ENCODE measurements around the gene STAMBPL1. TPM values are rescaled to one million over a fixed set of nuclear protein-coding genes. Genes with fewer than 3 reads are reported as not detected.

Gene STAMBPL1
- total RNA-seq, 1 donor from 2014 or later = 1.5 TPM

- no peak for DNase-seq (ENCODE audit: low read depth)
- Histone ChIP-seq H3K4me3 (ENCODE audit: insufficient read depth, low read depth, low read length) (no peak overlapping the region), H3K27me3 (ENCODE audit: insufficient read depth, low read length) (peaks cover 3% of the 10 kb centered on the region), H3K9ac (ENCODE audit: low read length) (no peak overlapping the region), H3K9me3 (ENCODE audit: insufficient read depth, low read depth, low read length) (no peaks in the 10 kb centered on the region), H3K4me2 (ENCODE audit: low read length) (no peak overlapping the region), H4K20me1 (ENCODE audit: insufficient read depth, low read length) (no peaks in the 10 kb centered on the region), H3K36me3 (ENCODE audit: insufficient read depth, low read length) (no peaks in the 10 kb centered on the region), H3K27ac (ENCODE audit: low read depth, low read length) (no peak overlapping the region), H3K79me2 (ENCODE audit: insufficient read depth, low read length) (no peaks in the 10 kb centered on the region), H2AFZ (ENCODE audit: low read depth, low read length) (no peak overlapping the region), H3K4me1 (ENCODE audit: insufficient read depth, low read length) (no peaks in the 10 kb centered on the region)
- Mint-ChIP-seq H3K27me3 (ENCODE audit: low read depth, unreplicated experiment) (peaks cover 19% of the 10 kb centered on the region), H3K27ac (ENCODE audit: unreplicated experiment) (no peak overlapping the region), H3K4me3 (ENCODE audit: unreplicated experiment) (no peak overlapping the region), H3K36me3 (ENCODE audit: low read depth, unreplicated experiment) (no peaks in the 10 kb centered on the region), H3K9me3 (ENCODE audit: unreplicated experiment) (no peaks in the 10 kb centered on the region), H3K4me1 (ENCODE audit: low read depth, unreplicated experiment) (no peaks in the 10 kb centered on the region)
- TF ChIP-seq EZH2 (IDR thresholded peaks at IDR 0.05; ENCODE audit: insufficient read depth, low read length) (no peak), CTCF (IDR thresholded peaks at IDR 0.05; ENCODE audit: insufficient read depth, low read depth, low read length) (no peak)
- FAIRE-seq = no peak
Observed at GRCh38 chr10:88865281-88865876, 14.7 kb upstream of the STAMBPL1 start.

- Histone ChIP-seq H2AFZ (ENCODE audit: low read depth, low read length) (no peak overlapping the region), H3K9ac (ENCODE audit: low read length) (no peak overlapping the region), H3K4me1 (ENCODE audit: insufficient read depth, low read length) (no peaks in the 10 kb centered on the region), H3K27me3 (ENCODE audit: insufficient read depth, low read length) (peaks cover 3% of the 10 kb centered on the region), H4K20me1 (ENCODE audit: insufficient read depth, low read length) (no peaks in the 10 kb centered on the region), H3K9me3 (ENCODE audit: insufficient read depth, low read depth, low read length) (no peaks in the 10 kb centered on the region), H3K27ac (ENCODE audit: low read depth, low read length) (no peak overlapping the region), H3K36me3 (ENCODE audit: insufficient read depth, low read length) (no peaks in the 10 kb centered on the region), H3K79me2 (ENCODE audit: insufficient read depth, low read length) (no peaks in the 10 kb centered on the region), H3K4me3 (ENCODE audit: insufficient read depth, low read depth, low read length) (no peak overlapping the region), H3K4me2 (ENCODE audit: low read length) (no peak overlapping the region)
- Mint-ChIP-seq H3K4me3 (ENCODE audit: unreplicated experiment) (no peak overlapping the region), H3K9me3 (ENCODE audit: unreplicated experiment) (no peaks in the 10 kb centered on the region), H3K27me3 (ENCODE audit: low read depth, unreplicated experiment) (peaks cover 19% of the 10 kb centered on the region), H3K4me1 (ENCODE audit: low read depth, unreplicated experiment) (no peaks in the 10 kb centered on the region), H3K36me3 (ENCODE audit: low read depth, unreplicated experiment) (no peaks in the 10 kb centered on the region), H3K27ac (ENCODE audit: unreplicated experiment) (no peak overlapping the region)
- TF ChIP-seq EZH2 (IDR thresholded peaks at IDR 0.05; ENCODE audit: insufficient read depth, low read length) = no peak
- TF ChIP-seq CTCF (IDR thresholded peaks at IDR 0.05; ENCODE audit: insufficient read depth, low read depth, low read length) = no peak
- FAIRE-seq (no peak), DNase-seq (ENCODE audit: low read depth) (no peak)
Observed at GRCh38 chr10:88866454-88866853, 13.6 kb upstream of the STAMBPL1 start.

GRCh38 chr10:88870089-88870488, 10.0 kb upstream of the STAMBPL1 start:
- Mint-ChIP-seq H3K4me1 (ENCODE audit: low read depth, unreplicated experiment) (no peaks in the 10 kb centered on the region), H3K27ac (ENCODE audit: unreplicated experiment) (no peak overlapping the region), H3K4me3 (ENCODE audit: unreplicated experiment) (no peak overlapping the region), H3K36me3 (ENCODE audit: low read depth, unreplicated experiment) (no peaks in the 10 kb centered on the region), H3K27me3 (ENCODE audit: low read depth, unreplicated experiment) (peaks cover 6% of the 10 kb centered on the region), H3K9me3 (ENCODE audit: unreplicated experiment) (no peaks in the 10 kb centered on the region)
- H4K20me1 ChIP-seq (ENCODE audit: insufficient read depth, low read length) = no peaks in the 10 kb centered on the region
- no peak for DNase-seq (ENCODE audit: low read depth)
- no peak for FAIRE-seq
- H3K4me3 ChIP-seq (ENCODE audit: insufficient read depth, low read depth, low read length) = no peak overlapping the region
- no peak overlapping the region for H3K4me2 ChIP-seq (ENCODE audit: low read length)
- H2AFZ ChIP-seq (ENCODE audit: low read depth, low read length) = no peak overlapping the region
- H3K36me3 ChIP-seq (ENCODE audit: insufficient read depth, low read length) = no peaks in the 10 kb centered on the region
- TF ChIP-seq CTCF (IDR thresholded peaks at IDR 0.05; ENCODE audit: insufficient read depth, low read depth, low read length) (no peak), EZH2 (IDR thresholded peaks at IDR 0.05; ENCODE audit: insufficient read depth, low read length) (no peak)
- no peaks in the 10 kb centered on the region for H3K9me3 ChIP-seq (ENCODE audit: insufficient read depth, low read depth, low read length)
- no peaks in the 10 kb centered on the region for H3K79me2 ChIP-seq (ENCODE audit: insufficient read depth, low read length)
- H3K9ac ChIP-seq (ENCODE audit: low read length) = no peak overlapping the region
- no peaks in the 10 kb centered on the region for H3K4me1 ChIP-seq (ENCODE audit: insufficient read depth, low read length)
- H3K27ac ChIP-seq (ENCODE audit: low read depth, low read length) = no peak overlapping the region
- H3K27me3 ChIP-seq (ENCODE audit: insufficient read depth, low read length) = no peaks in the 10 kb centered on the region

Data from astrocyte (in vitro differentiated cells and primary cell).